HG02571 (cell line): ENCODE measurements around the gene AGPS.
A peak's percentile ranks its signal among the peaks of the same experiment; 100 is the strongest.
"Not testable (repeated sequence)": the region's sequence is repeated elsewhere in the genome, so short reads cannot be mapped to it uniquely, and the experiment has no call there.

ENCODE experiments used
- ATAC-seq: cut with Tn5 transposase; IDR thresholded peaks from one replicate; pipeline ENCODE4 v1.9.1; 2021; ENCODE audit warnings: mild to moderate bottlenecking, moderate library complexity; ENCODE audit not compliant: unreplicated experiment

The AGPS gene

GRCh38 chr2:177547772-177548171 is 155.2 kb downstream of the AGPS start:
- ATAC-seq = no peak

- no peak for ATAC-seq
These were observed 156.1 kb downstream of the AGPS start for GRCh38 chr2:177548636-177549035.

GRCh38 chr2:177549171-177549570 is 156.6 kb downstream of the AGPS start:
- ATAC-seq = no peak

- no peak for ATAC-seq
These were observed 158.0 kb downstream of the AGPS start for GRCh38 chr2:177550264-177551200.

GRCh38 chr2:177551360-177551759 is 158.8 kb downstream of the AGPS start:
- not testable (repeated sequence) for ATAC-seq

GRCh38 chr2:177551989-177552421 is 159.4 kb downstream of the AGPS start:
- ATAC-seq = no peak

- ATAC-seq = peak; percentile 93
These were observed 160.0 kb downstream of the AGPS start for GRCh38 chr2:177552422-177553175.

GRCh38 chr2:177553176-177553884 is 160.8 kb downstream of the AGPS start:
- no peak for ATAC-seq

GRCh38 chr2:177554365-177554764 is 161.8 kb downstream of the AGPS start:
- ATAC-seq = no peak

- ATAC-seq = no peak
These were observed 163.6 kb downstream of the AGPS start for GRCh38 chr2:177556153-177556552.

GRCh38 chr2:177557794-177558193 is 165.2 kb downstream of the AGPS start:
- no peak for ATAC-seq

GRCh38 chr2:177559638-177560037 is 167.1 kb downstream of the AGPS start:
- ATAC-seq = no peak

GRCh38 chr2:177568390-177568789 is 175.8 kb downstream of the AGPS start:
- ATAC-seq = no peak

- no peak for ATAC-seq
These were observed 176.3 kb downstream of the AGPS start for GRCh38 chr2:177568893-177569292.

- no peak for ATAC-seq
These were observed 179.7 kb downstream of the AGPS start for GRCh38 chr2:177572236-177572671.

- no peak for ATAC-seq
These were observed 180.5 kb downstream of the AGPS start for GRCh38 chr2:177573120-177573519.

- ATAC-seq = no peak
These were observed 181.8 kb downstream of the AGPS start for GRCh38 chr2:177574356-177574755.

- ATAC-seq = no peak
These were observed 182.8 kb downstream of the AGPS start for GRCh38 chr2:177575358-177575757.

- no peak for ATAC-seq
These were observed 184.5 kb downstream of the AGPS start for GRCh38 chr2:177577075-177577474.

- ATAC-seq = no peak
These were observed 185.9 kb downstream of the AGPS start for GRCh38 chr2:177578454-177578853.

- no peak for ATAC-seq
These were observed 187.0 kb downstream of the AGPS start for GRCh38 chr2:177579486-177580036.
